HG02642 (cell line): ENCODE results near the gene FSHR.

ENCODE experiments used
- ATAC-seq: cut with Tn5 transposase; IDR thresholded peaks from one replicate; pipeline ENCODE4 v1.9.1; 2021; ENCODE audit warnings: mild to moderate bottlenecking; ENCODE audit not compliant: unreplicated experiment, poor library complexity

Gene FSHR

GRCh38 chr2:49113046-49113445 is 41.3 kb downstream of the FSHR start:
- no peak for ATAC-seq

GRCh38 chr2:49111456-49111855 is 42.9 kb downstream of the FSHR start:
- no peak for ATAC-seq

- no peak for ATAC-seq
Observed at GRCh38 chr2:49111006-49111405, 43.3 kb downstream of the FSHR start.

- no peak for ATAC-seq
Observed at GRCh38 chr2:49110571-49110970, 43.7 kb downstream of the FSHR start.

GRCh38 chr2:49108851-49109250 is 45.5 kb downstream of the FSHR start:
- ATAC-seq, result no peak

GRCh38 chr2:49108436-49108835 is 45.9 kb downstream of the FSHR start:
- ATAC-seq, result no peak

- no peak for ATAC-seq
Observed at GRCh38 chr2:49105506-49105905, 48.8 kb downstream of the FSHR start.

- ATAC-seq, result no peak
Observed at GRCh38 chr2:49102146-49102545, 52.2 kb downstream of the FSHR start.

GRCh38 chr2:49080681-49081080 is 73.6 kb downstream of the FSHR start:
- ATAC-seq, result no peak

- no peak for ATAC-seq
Observed at GRCh38 chr2:49070716-49071115, 83.6 kb downstream of the FSHR start.

GRCh38 chr2:49069829-49070228 is 84.5 kb downstream of the FSHR start:
- ATAC-seq, result no peak

GRCh38 chr2:49068613-49069012 is 85.7 kb downstream of the FSHR start:
- ATAC-seq, result no peak

- ATAC-seq, result no peak
Observed at GRCh38 chr2:49067971-49068370, 86.3 kb downstream of the FSHR start.

- no peak for ATAC-seq
Observed at GRCh38 chr2:49053156-49053555, 101.2 kb downstream of the FSHR start.

- no peak for ATAC-seq
Observed at GRCh38 chr2:49050265-49050664, 104.0 kb downstream of the FSHR start.

GRCh38 chr2:49049161-49049560 is 105.2 kb downstream of the FSHR start:
- no peak for ATAC-seq

GRCh38 chr2:49045083-49045482 is 109.2 kb downstream of the FSHR start:
- ATAC-seq, result no peak

- no peak for ATAC-seq
Observed at GRCh38 chr2:49044350-49045079, 109.8 kb downstream of the FSHR start.

GRCh38 chr2:49043405-49043982 is 110.8 kb downstream of the FSHR start:
- ATAC-seq, result no peak

- peak; percentile 44 for ATAC-seq
Observed at GRCh38 chr2:49042488-49042887, 111.8 kb downstream of the FSHR start.

GRCh38 chr2:49041061-49041460 is 113.3 kb downstream of the FSHR start:
- ATAC-seq, result no peak

GRCh38 chr2:49037197-49037596 is 117.1 kb downstream of the FSHR start:
- no peak for ATAC-seq
